Measurements from ENCODE around the gene NAT14. TPM values are rescaled to one million over a fixed set of nuclear protein-coding genes. Genes with fewer than 3 reads are reported as not detected.

Gene NAT14
- total RNA-seq, 1 experiment from 2014 or later, result 17.5 TPM

DNA sequence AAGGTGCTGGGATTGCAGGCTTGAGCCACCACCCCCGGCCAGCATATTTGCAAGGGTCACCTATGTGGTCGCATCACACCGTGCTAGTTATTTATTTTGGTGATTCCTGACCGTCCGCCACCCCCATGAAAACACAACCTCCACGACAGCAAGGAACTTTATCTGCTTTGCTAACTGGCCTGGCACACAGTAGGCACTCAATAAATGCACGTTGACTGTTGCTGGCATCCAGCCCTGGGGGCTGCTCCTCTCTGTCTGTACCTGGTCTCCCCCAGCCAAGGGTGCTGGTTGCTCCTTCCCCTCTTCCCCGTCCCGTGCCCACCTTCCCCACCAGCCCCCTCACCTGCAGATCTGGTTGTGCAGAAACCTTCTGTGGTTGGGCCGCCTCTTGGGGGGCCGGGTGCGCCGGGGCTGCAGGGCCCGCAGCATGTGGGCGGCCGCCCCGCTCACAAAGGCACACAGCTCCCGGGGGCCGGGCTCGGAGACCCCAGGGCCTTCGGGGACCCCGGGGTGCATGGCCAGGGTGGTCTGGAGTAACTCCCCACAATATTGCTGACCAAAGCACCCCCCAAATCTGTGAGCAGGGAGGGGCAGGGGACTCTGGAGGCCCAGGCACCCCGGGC, 20.8 kb upstream of the NAT14 start:
- Histone ChIP-seq H3K4me1 (ENCODE audit: insufficient read depth, low read length) (peaks cover 19% of the 10 kb centered on the region), H3K4me3 (ENCODE audit: low read length) (no peak overlapping the region), H3K36me3 (ENCODE audit: low read depth, low read length) (no peaks in the 10 kb centered on the region), H3K9ac (ENCODE audit: low read length) (no peak overlapping the region), H3K4me2 (ENCODE audit: low read length) (no peak overlapping the region), H3K9me3 (ENCODE audit: low read length) (no peaks in the 10 kb centered on the region), H2AFZ (ENCODE audit: low read length) (no peak overlapping the region), H4K20me1 (ENCODE audit: low read length) (peaks cover 6% of the 10 kb centered on the region; the same call in 1 of the 2 replicates), H3K27me3 (ENCODE audit: low read length) (no peaks in the 10 kb centered on the region), H3F3A (ENCODE audit: low read length, unreplicated experiment) (no peaks in the 10 kb centered on the region), H3K9me2 (replicated peaks; ENCODE audit: low read length) (no peaks in the 10 kb centered on the region), H3K79me2 (ENCODE audit: low read length) (peaks cover 23% of the 10 kb centered on the region), H3K27ac (ENCODE audit: low read length) (no peak overlapping the region)
- intact Hi-C loops (cut with micrococcal nuclease), result loop anchor here (5.0 kb wide), 1 partner anchor 168 kb away; no protein-coding TSS in a partner anchor
- ATAC-seq (no peak), DNase-seq (no peak)
- BruUV-seq (replicated peaks), result no TSS peak
- TF ChIP-seq EZH2 (IDR thresholded peaks at IDR 0.05; ENCODE audit: low read length, unreplicated experiment) (no peak), EZH2phosphoT487 (IDR thresholded peaks at IDR 0.05; ENCODE audit: borderline replicate concordance, low read length) (no peak)
- TF ChIP-seq, protein P1, sequence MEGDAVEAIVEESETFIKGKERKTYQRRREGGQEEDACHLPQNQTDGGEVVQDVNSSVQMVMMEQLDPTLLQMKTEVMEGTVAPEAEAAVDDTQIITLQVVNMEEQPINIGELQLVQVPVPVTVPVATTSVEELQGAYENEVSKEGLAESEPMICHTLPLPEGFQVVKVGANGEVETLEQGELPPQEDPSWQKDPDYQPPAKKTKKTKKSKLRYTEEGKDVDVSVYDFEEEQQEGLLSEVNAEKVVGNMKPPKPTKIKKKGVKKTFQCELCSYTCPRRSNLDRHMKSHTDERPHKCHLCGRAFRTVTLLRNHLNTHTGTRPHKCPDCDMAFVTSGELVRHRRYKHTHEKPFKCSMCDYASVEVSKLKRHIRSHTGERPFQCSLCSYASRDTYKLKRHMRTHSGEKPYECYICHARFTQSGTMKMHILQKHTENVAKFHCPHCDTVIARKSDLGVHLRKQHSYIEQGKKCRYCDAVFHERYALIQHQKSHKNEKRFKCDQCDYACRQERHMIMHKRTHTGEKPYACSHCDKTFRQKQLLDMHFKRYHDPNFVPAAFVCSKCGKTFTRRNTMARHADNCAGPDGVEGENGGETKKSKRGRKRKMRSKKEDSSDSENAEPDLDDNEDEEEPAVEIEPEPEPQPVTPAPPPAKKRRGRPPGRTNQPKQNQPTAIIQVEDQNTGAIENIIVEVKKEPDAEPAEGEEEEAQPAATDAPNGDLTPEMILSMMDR (conservative IDR thresholded peaks at IDR 0.05; ENCODE audit: low read depth, low read length), result no peak
- ChIA-PET CTCF (no interaction called here), POLR2A (ENCODE audit: unreplicated experiment) (no interaction called here)

DNA sequence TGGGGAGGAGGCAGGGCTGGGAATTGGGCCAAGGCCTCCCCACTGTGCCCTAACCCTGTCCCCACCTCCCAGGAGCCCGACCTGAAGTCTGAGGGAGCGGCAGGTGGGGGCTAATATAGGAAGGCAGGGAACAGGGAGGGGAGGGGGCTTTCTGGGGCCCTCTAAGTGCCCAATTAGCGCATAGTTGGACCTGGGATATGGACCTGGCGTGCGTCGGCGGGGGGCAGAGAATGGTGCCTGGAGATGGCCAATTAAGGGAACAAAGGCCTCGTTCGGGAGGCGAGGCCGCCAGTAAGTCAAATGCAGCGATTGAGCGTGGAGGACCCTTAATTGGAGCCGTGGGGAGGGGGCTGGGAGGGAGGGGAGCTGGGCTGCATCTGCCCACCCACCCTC, 20.3 kb upstream of the NAT14 start, which contains the start of gene C19orf85:
TSS of gene C19orf85 (minus strand) at position 90 of the 393 bp plus-strand sequence. CDS start 197 bp downstream, outside the sequence.
- intact Hi-C loops (cut with micrococcal nuclease), result loop anchor here (5.0 kb wide), 1 partner anchor 168 kb away; no protein-coding TSS in a partner anchor
- H3K27ac ChIP-seq (ENCODE audit: low read length), result no peak within 1 kb of the TSS
- peaks cover 18% of the 10 kb centered on the region for H3K79me2 ChIP-seq (ENCODE audit: low read length)
- ChIA-PET POLR2A (ENCODE audit: unreplicated experiment) (no interaction called here), CTCF (no interaction called here)
- H3K9me3 ChIP-seq (ENCODE audit: low read length), result no peaks in the 10 kb centered on the region
- no peak within 1 kb of the TSS for H3K9ac ChIP-seq (ENCODE audit: low read length)
- DNase-seq (no peak), ATAC-seq (no peak)
- H3K9me2 ChIP-seq (replicated peaks; ENCODE audit: low read length), result no peaks in the 10 kb centered on the region
- no peak within 1 kb of the TSS for H3K4me2 ChIP-seq (ENCODE audit: low read length)
- no peaks in the 10 kb centered on the region for H3K27me3 ChIP-seq (ENCODE audit: low read length)
- peaks cover 6% of the 10 kb centered on the region; the same call in 1 of the 2 replicates for H4K20me1 ChIP-seq (ENCODE audit: low read length)
- no peaks in the 10 kb centered on the region for H3K36me3 ChIP-seq (ENCODE audit: low read depth, low read length)
- TF ChIP-seq, protein P1 (conservative IDR thresholded peaks at IDR 0.05; ENCODE audit: low read depth, low read length), result no peak
- no peak for TF ChIP-seq EZH2phosphoT487 (IDR thresholded peaks at IDR 0.05; ENCODE audit: borderline replicate concordance, low read length)
- TF ChIP-seq EZH2 (IDR thresholded peaks at IDR 0.05; ENCODE audit: low read length, unreplicated experiment), result no peak
- no peak within 1 kb of the TSS for H3K4me3 ChIP-seq (ENCODE audit: low read length)
- no TSS peak for BruUV-seq (replicated peaks)
- no peak within 1 kb of the TSS for H2AFZ ChIP-seq (ENCODE audit: low read length)
- H3F3A ChIP-seq (ENCODE audit: low read length, unreplicated experiment), result no peaks in the 10 kb centered on the region
- H3K4me1 ChIP-seq (ENCODE audit: insufficient read depth, low read length), result peaks cover 19% of the 10 kb centered on the region

Data from PC-3 (cell line).